GM18907 (cell line): ENCODE results near the gene ZNF83.
"Not testable (repeated sequence)": the region's sequence is repeated elsewhere in the genome, so short reads cannot be mapped to it uniquely, and the experiment has no call there.

Experiments used
- ATAC-seq: cut with Tn5 transposase; IDR thresholded peaks from one replicate; pipeline ENCODE4 v1.9.1; 2021; ENCODE audit warnings: mild to moderate bottlenecking, moderate library complexity; ENCODE audit not compliant: unreplicated experiment

Gene ZNF83

DNA sequence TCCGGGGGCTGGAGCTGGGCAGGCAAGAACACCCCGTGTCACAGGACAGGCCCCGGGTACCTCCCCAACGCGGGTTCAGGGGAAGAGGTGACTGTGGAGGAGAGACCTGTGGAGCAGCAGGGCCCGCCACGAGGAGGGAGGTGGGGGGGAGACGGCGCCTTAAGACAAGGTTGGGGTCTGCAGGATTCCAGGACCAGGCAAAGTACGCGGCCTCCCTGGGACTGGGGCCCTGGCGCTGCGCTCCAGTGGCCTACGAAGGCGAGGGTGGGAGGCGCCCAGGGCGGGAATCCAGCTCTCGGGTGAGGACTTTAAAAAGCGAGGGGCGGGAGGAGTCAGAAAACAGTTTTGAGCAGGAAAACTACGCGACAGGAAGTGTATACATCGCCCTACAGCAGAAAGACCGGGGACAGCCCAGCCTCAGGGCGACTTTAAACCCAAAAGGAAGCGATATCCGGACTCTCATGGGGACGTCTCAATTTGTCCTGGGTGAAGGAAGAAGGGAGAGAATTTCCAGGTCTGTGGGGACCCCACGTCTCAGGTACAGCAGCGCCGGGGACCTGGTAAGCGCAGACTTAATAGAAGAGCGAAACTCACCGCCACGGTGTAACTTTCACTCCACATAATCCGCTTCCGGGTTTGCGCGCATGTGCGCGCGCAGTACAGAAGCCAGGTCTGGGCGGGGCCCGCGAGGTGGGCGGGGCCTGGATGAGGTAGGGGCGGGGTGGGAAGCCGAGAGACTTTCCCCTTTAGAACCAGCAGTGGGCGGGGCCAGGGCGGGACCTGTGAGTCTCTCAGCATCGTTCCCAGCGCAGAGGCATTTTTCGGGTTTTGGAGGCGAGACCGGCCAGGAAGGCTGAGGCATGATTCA, at the start of gene ZNF83:
Gene ZNF83 (minus strand): TSS at position 638 of the 868 bp plus-strand sequence.
- ATAC-seq, result peak; percentile 91

DNA sequence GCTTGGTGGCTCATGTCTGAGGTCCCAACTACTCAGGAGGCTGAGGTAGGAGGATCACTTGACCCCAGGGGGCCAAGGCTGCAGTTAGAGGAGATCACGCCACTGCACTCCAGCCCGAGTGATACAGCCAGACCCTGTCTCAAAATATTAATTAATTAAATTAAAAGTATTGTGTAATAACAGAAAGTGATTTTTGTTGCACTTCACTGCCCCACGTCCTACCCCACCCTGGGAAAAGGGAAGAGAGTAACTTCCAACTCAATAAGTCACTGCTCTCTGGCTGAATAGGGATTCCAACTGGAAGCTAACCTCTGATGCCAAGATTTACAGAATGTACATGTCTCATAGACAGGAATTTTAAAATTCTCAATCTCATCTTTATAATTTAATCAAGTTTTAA, 49.5 kb upstream of the ZNF83 start:
- ATAC-seq, result no peak

- ATAC-seq, result no peak
Observed at GRCh38 chr19:52685811-52686210, 47.7 kb upstream of the ZNF83 start.

GRCh38 chr19:52681216-52681615, 43.1 kb upstream of the ZNF83 start:
- ATAC-seq, result not testable (repeated sequence)

GRCh38 chr19:52679598-52679997, 41.4 kb upstream of the ZNF83 start:
- no peak for ATAC-seq

DNA sequence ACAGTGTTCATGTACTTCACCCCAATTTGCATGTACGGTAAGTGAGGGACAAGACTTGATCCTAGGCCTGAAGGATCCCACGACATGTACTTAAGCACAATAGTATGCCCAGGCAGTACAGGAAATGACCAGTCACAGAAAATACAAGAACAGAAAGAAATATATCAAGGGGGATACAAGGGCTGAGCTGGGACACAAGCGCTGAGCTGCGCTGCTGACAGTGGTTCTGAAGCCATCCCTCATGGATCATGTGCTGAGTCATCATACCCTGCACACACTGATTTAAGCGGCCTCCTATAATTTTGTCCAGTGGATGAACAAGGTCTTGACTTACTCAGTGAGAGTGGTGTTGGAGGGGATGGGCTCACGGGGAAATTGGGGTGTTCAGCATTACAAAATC, 37.1 kb upstream of the ZNF83 start:
- ATAC-seq, result not testable (repeated sequence)

DNA sequence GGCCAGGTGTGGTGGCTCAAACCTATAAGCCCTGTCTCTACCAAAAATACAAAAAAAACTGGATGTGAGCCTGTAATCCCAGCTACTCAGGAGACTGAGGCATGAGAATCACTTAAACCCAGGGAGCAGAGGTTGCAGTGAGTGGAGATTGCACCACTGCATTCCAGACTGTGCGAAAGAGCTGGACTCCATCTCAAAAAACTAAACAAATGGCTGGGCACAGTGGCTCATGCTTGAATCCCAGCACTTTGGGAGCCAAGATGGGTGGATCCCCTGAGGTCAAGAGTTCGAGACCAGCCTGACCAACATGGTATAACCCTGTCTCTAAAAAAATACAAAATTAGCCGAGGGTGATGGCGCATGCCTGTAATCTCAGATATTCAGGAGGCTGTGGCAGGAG, 34.9 kb upstream of the ZNF83 start:
- no peak for ATAC-seq

DNA sequence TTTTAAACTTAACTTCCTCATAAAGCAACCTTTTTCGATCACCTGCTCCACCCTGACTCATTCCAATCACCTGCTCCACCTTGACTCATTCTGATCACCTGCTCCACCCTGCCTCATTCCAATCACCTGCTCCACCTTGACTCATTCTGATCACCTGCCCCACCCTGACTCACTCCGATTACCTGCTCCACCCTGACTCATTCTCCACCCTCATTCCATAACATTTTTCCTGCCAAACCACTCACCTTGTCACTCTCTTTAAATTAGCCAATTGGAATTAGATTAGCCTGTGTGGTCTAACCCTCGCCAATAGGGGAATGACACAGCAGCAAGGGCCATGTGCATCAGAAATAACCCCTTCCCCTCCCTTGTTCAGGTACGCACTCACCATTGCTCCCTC, 31.9 kb upstream of the ZNF83 start:
- no peak for ATAC-seq

DNA sequence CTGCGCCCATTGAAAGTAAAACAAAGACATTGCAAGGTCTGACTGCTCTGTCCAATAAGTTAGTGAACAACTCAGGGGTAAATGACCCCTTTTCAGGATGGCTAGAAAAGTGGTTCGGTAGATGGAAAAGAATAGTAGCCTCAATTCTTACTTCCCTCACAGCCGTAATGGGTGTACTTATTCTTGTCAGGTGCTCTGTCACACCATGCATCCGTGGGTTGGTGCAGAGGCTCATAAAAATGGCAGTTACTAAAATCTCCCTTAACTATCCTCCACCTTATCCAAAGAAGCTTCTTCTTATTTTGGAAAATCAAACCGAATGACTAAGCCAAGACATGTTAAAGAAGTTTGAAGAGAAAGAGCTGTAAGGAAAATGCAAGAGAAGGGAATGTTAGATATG, 31.4 kb upstream of the ZNF83 start:
- no peak for ATAC-seq

DNA sequence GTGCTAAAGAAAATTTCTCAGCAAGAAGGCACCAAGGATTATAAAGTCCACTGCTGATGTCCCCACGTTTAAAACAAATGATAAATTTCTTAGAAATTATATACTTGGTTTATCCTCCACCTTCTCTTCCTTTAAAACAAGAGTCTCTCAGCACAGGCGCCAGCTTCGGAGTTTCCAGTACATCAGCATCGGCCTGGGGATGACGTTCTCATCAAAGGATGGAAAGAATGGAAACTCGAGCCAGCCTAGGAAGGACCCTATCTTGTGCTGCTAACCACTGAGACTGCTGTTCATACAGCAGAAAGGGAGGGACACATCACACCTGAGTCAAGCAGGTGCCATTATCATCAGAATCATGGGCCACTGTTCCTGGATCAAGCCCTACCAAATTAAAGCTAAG, 29.8 kb upstream of the ZNF83 start:
- no peak for ATAC-seq

DNA sequence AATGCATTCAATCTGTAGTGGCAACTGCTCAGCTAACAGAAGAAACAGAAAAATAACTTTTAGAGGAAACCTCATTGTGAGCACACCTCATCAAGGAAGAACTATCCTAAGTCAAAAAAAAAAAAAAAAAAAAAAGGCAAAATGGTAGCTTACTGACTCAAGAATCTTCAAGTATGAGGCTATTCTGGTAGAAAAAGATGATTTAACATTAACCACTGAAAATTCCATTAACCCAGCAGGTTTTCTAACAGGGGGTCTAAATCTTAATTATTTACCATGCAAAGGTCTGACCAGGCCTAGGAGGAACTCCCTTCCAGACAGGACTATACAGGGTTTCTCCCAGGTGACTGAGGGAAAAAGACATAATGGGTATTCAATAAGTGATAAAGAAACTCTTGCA, 28.4 kb upstream of the ZNF83 start:
- no peak for ATAC-seq

DNA sequence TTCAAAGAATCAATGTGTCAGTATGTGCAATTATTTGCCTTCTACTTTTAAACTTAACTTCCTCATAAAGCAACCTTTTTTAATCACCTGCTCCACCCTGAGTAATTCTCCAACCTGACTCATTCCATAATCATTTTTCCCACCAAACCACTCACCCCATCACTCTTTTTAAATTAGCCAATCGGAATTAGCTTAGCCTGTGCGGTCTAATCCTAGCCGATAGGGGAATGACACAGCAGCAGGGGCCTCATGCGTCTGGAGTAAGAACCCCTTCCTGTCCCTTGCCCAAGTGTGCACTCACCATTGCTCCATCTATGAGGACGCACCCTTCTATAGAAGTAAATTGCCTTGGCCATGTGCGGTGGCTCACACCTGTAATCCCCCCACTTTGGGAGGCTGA, 27.4 kb upstream of the ZNF83 start:
- ATAC-seq, result no peak

DNA sequence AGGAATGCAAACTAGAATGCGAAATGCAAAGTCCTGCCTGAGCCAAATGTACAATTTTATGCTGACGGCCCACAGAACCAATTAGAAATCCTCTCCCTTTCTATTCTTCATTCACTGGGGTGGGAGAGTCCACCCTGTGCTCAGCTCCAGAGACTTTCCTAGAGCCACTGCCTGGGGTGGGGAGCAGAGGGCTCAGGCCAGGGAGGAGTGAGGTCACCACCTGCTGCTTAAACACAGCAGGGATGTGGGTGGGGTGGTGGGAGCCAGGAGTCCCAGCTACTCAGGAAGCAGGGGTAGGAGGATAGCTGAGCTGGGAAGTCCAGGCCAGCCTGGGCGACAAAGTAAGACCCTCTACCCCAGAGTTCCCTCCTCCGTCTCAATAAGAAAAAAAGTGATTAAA, 26.9 kb upstream of the ZNF83 start:
- ATAC-seq, result no peak

DNA sequence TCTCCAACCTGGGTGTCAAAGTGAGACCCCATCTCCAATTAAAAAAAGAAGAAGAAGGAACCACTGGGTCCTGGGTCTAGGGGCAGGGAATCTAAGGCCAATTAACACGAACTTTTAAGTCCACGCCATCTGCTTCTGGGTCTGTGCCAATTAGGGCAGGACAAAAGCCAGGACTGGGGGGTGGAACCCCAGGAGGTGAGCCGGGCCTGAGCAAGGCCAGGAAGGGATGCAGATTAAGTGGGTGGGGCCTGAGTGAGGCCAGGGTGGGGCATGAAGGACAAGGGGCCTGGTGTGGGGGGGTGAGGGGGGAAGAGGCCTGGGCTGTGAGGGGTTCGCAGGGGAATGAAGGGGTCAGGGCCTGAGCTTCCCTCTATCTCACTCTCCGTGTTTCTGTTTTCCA, 26.3 kb upstream of the ZNF83 start:
- ATAC-seq, result no peak

- ATAC-seq, result no peak
Observed at GRCh38 chr19:52662631-52663030, 24.5 kb upstream of the ZNF83 start.

GRCh38 chr19:52660981-52661380, 22.8 kb upstream of the ZNF83 start:
- ATAC-seq, result no peak

GRCh38 chr19:52659013-52659412, 20.9 kb upstream of the ZNF83 start:
- no peak for ATAC-seq

- no peak for ATAC-seq
Observed at GRCh38 chr19:52658595-52658994, 20.4 kb upstream of the ZNF83 start.

DNA sequence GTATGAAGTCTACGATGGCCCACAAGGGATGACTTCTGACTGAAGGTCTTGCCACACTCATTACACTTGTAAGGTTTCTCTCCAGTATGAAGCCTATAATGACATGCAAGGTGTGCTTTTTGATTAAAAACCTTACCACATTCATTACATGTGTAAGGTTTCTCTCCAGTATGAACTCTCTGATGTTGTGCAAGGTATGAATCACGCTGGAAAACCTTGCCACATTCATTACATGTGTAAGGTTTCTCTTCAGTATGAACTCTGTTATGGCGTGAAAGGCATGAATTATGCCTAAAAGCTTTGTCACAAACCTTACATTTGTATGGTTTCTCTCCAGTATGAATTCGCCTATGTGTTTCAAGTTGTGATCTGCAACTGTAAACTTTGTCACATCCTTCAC, 15.0 kb upstream of the ZNF83 start:
- ATAC-seq, result no peak

- ATAC-seq, result no peak
Observed at GRCh38 chr19:52651956-52652355, 13.8 kb upstream of the ZNF83 start.

GRCh38 chr19:52648336-52649016, 10.3 kb upstream of the ZNF83 start:
- no peak for ATAC-seq

GRCh38 chr19:52646571-52647217, 8.5 kb upstream of the ZNF83 start:
- ATAC-seq, result no peak
